ENCODE data around the gene CLK4. TPM values are rescaled to one million over a fixed set of nuclear protein-coding genes. Genes with fewer than 3 reads are reported as not detected.

CLK4 gene
- polyA plus RNA-seq, 2 of the 4 experiments (the other 2 are of a cell fraction) = 13.1 to 26.0 TPM

GRCh38 chr5:178675922-178676321 is 49.1 kb upstream of the CLK4 start:
- no peak overlapping the region for H3K4me2 ChIP-seq
- WGBS (ENCODE audit: missing lambda C conversion rate) = 38% methylated on average over 3 of the region's 3 CpGs
- no peak overlapping the region for H3K4me3 ChIP-seq
- no peak for DNase-seq (ENCODE audit: low read depth in 1 of 2, low spot score in 1 of 2)
- peaks cover 15% of the 10 kb centered on the region for H3K9me3 ChIP-seq
- FAIRE-seq = no peak
- H3K27ac ChIP-seq = no peak overlapping the region
- no peak for ATAC-seq
- ChIA-PET CTCF (no interaction called here), POLR2A (no interaction called here)
- TF ChIP-seq PHF8 (IDR thresholded peaks at IDR 0.05; ENCODE audit: borderline replicate concordance, low read depth) (no peak), HOXA7 (CRISPR knock-in tag; IDR thresholded peaks at IDR 0.05) (no peak), EHF (CRISPR knock-in tag; IDR thresholded peaks at IDR 0.05) (no peak), HEYL (CRISPR knock-in tag; IDR thresholded peaks at IDR 0.05) (no peak), NPAS2 (CRISPR knock-in tag; IDR thresholded peaks at IDR 0.05; ENCODE audit: borderline replicate concordance) (no peak), BHLHE40 (IDR thresholded peaks at IDR 0.05; ENCODE audit: low read depth, low read length) (no peak), CBX8 (IDR thresholded peaks at IDR 0.05) (no peak), SREBF2 (IDR thresholded peaks at IDR 0.05) (no peak)
- H3K4me1 ChIP-seq = no peaks in the 10 kb centered on the region

GRCh38 chr5:178674334-178674733 is 47.5 kb upstream of the CLK4 start:
- H3K9me3 ChIP-seq = peaks cover 18% of the 10 kb centered on the region
- CTCF ChIA-PET = no interaction called here
- TF ChIP-seq JUN (IDR thresholded peaks at IDR 0.05) = no peak
- no peak for TF ChIP-seq E2F6 (IDR thresholded peaks at IDR 0.05; ENCODE audit: borderline replicate concordance, low read depth)
- no peak for TF ChIP-seq ZC3H11A (IDR thresholded peaks at IDR 0.05)
- TF ChIP-seq ATOH8 (CRISPR knock-in tag; IDR thresholded peaks at IDR 0.05; ENCODE audit: low read depth) = no peak
- no peak for TF ChIP-seq KDM5A (IDR thresholded peaks at IDR 0.05)
- no peak for TF ChIP-seq CEBPB (IDR thresholded peaks at IDR 0.05)
- no peak for TF ChIP-seq CHD2 (IDR thresholded peaks at IDR 0.05; ENCODE audit: low read length, partially characterized antibody)
- TF ChIP-seq RARB (CRISPR knock-in tag; IDR thresholded peaks at IDR 0.05) = no peak
- TF ChIP-seq MAZ (IDR thresholded peaks at IDR 0.05; ENCODE audit: borderline replicate concordance, low read depth, low read length) = no peak
- H3K4me2 ChIP-seq = no peak overlapping the region
- FAIRE-seq (no peak), DNase-seq (ENCODE audit: low read depth in 1 of 2, low spot score in 1 of 2) (no peak), ATAC-seq (no peak)
- no peak overlapping the region for H3K4me3 ChIP-seq
- POLR2A ChIA-PET = no interaction called here
- no peaks in the 10 kb centered on the region for H3K4me1 ChIP-seq
- no peak overlapping the region for H3K27ac ChIP-seq

- ChIA-PET POLR2A (no interaction called here), CTCF (no interaction called here)
- Histone ChIP-seq H3K4me2 (no peak overlapping the region), H3K4me1 (no peaks in the 10 kb centered on the region), H3K4me3 (no peak overlapping the region), H3K9me3 (peaks cover 16% of the 10 kb centered on the region; the same call in 2 of the 3 replicates), H3K27ac (no peak overlapping the region)
- no peak for ATAC-seq
- no peak for FAIRE-seq
- no peak for DNase-seq (ENCODE audit: low read depth in 1 of 2, low spot score in 1 of 2)
- WGBS (ENCODE audit: missing lambda C conversion rate) = 21% methylated on average over 10 of the region's 10 CpGs
- TF ChIP-seq ESRRA (IDR thresholded peaks at IDR 0.05; ENCODE audit: borderline replicate concordance, low read length) (no peak), RARB (CRISPR knock-in tag; IDR thresholded peaks at IDR 0.05) (no peak), CEBPB (IDR thresholded peaks at IDR 0.05) (no peak), BHLHE40 (IDR thresholded peaks at IDR 0.05; ENCODE audit: low read depth, low read length) (no peak), HDAC2 (IDR thresholded peaks at IDR 0.05) (no peak), MAX (IDR thresholded peaks at IDR 0.05) (no peak)
Measured at GRCh38 chr5:178673801-178674295, 47.0 kb upstream of the CLK4 start.

GRCh38 chr5:178672630-178673029 is 45.8 kb upstream of the CLK4 start:
- no peak overlapping the region for H3K4me3 ChIP-seq
- H3K27ac ChIP-seq = no peak overlapping the region
- H3K4me1 ChIP-seq = no peaks in the 10 kb centered on the region
- DNase-seq (ENCODE audit: low read depth in 1 of 2, low spot score in 1 of 2) (no peak), FAIRE-seq (no peak), ATAC-seq (no peak)
- TF ChIP-seq MAZ (IDR thresholded peaks at IDR 0.05; ENCODE audit: borderline replicate concordance, low read depth, low read length) (no peak), ELK1 (IDR thresholded peaks at IDR 0.05; ENCODE audit: low read depth, low read length) (no peak), ZSCAN20 (CRISPR knock-in tag; IDR thresholded peaks at IDR 0.05) (no peak), CHD2 (IDR thresholded peaks at IDR 0.05; ENCODE audit: low read length, partially characterized antibody) (no peak)
- WGBS (ENCODE audit: missing lambda C conversion rate) = 2% methylated on average over 4 of the region's 4 CpGs
- CTCF ChIA-PET = no interaction called here
- H3K4me2 ChIP-seq = no peak overlapping the region
- peaks cover 12% of the 10 kb centered on the region; the same call in 2 of the 3 replicates for H3K9me3 ChIP-seq
- POLR2A ChIA-PET = no interaction called here
